HepG2 (cell line): Measurements from ENCODE around the gene UBASH3A.

Experiments
- EP300 ChIP-seq, 3 experiments: sonication (generic) in 1 of 3; formaldehyde crosslinking in 1 of 3; IDR thresholded peaks; 2 replicates each; pipeline versions ENCODE4 v1.5.1 to v1.6.1; 2011 to 2020; ENCODE audit warnings: low read depth in 2 of 3, low read length in 2 of 3, borderline replicate concordance in 1 of 3, improper control_type of control experiment in 1 of 3, mild to moderate bottlenecking in 1 of 3, missing genetic modification reagents in 1 of 3, moderate library complexity in 1 of 3
- KLF16 ChIP-seq, 2 experiments: sonication (generic) in 1 of 2; formaldehyde crosslinking in 1 of 2; IDR thresholded peaks; 2 replicates each; pipeline versions ENCODE4 v1.6.1 to v1.8.0; 2016 to 2023; ENCODE audit warnings: missing genetic modification reagents in 2 of 2, missing compliant biosample characterization in 1 of 2
- KMT2B ChIP-seq: IDR thresholded peaks from 2 replicates; pipeline ENCODE4 v1.6.1; 2016; ENCODE audit warnings: missing genetic modification reagents, missing compliant biosample characterization
- NFE2 ChIP-seq: sonication (generic); formaldehyde crosslinking; IDR thresholded peaks from 2 replicates; pipeline ENCODE4 v1.4.0; 2020; ENCODE audit warnings: missing genetic modification reagents
- NR2C2 ChIP-seq: sonication (generic); formaldehyde crosslinking; IDR thresholded peaks from 2 replicates; pipeline ENCODE4 v1.4.0; 2020; ENCODE audit warnings: missing genetic modification reagents, mild to moderate bottlenecking, moderate library complexity, borderline replicate concordance
- POLR2AphosphoS5 ChIP-seq: IDR thresholded peaks from 2 replicates; pipeline ENCODE4 v1.6.1; 2012; ENCODE audit warnings: low read depth, low read length
- SMYD3 ChIP-seq: sonication (generic); formaldehyde crosslinking; IDR thresholded peaks from 2 replicates; pipeline ENCODE4 v1.8.1; 2023; ENCODE audit warnings: mild to moderate bottlenecking, missing genetic modification reagents
- SRSF4 ChIP-seq: fragments of 200-400 bp; formaldehyde crosslinking; IDR thresholded peaks from one replicate; pipeline ENCODE4 v1.6.1; 2018; ENCODE audit warnings: mild to moderate bottlenecking, low read depth, low read length, moderate library complexity; ENCODE audit not compliant: poor library complexity, severe bottlenecking
- ZNF224 ChIP-seq: sonication (generic); formaldehyde crosslinking; IDR thresholded peaks from 2 replicates; pipeline ENCODE4 v1.5.0; 2020; ENCODE audit warnings: mild to moderate bottlenecking, missing genetic modification reagents
- ZNF274 ChIP-seq: sonication (generic); formaldehyde crosslinking; IDR thresholded peaks from 2 replicates; pipeline ENCODE4 v1.5.1; 2020; ENCODE audit warnings: mild to moderate bottlenecking, missing genetic modification reagents
- TF ChIP-seq, protein P1 (sequence below): sonication (generic); formaldehyde crosslinking; IDR thresholded peaks from 2 replicates; pipeline ENCODE4 v1.5.0; 2020; ENCODE audit warnings: mild to moderate bottlenecking, missing genetic modification reagents, moderate library complexity
- TF ChIP-seq, protein P2 (sequence below), 2 experiments: IDR thresholded peaks; 2 replicates each; pipeline ENCODE4 v1.6.1; 2011 to 2012; ENCODE audit warnings: low read length in 2 of 2, borderline replicate concordance in 1 of 2, low read depth in 1 of 2, mild to moderate bottlenecking in 1 of 2, moderate library complexity in 1 of 2
- TF ChIP-seq, protein P3 (sequence below): sonication (generic); formaldehyde crosslinking; IDR thresholded peaks from 2 replicates; pipeline ENCODE4 v1.9.0; 2022; ENCODE audit warnings: low read depth, missing genetic modification reagents

DNA sequence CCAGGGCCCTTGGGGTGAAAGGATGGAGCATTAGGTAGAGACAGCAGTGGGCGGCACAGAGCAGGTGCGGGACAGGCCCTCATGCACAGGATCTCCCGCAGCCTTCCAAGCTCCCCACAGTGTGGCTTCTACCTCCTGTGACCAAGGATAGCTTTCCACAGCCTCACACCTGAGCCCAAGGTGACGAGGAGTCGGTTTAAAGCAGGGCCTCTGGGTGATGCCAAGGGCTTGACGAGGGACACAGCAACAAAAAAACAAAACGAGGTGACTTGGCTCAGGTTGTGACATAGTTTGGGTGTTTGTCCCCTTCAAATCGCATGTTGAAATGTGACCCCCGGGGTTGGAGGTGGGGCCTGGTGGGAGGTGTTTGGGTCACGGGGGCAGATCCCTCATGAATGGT, 77.0 kb downstream of the UBASH3A start:
- TF ChIP-seq NFE2 (CRISPR knock-in tag) (no peak), SMYD3 (CRISPR knock-in tag) (no peak), KMT2B (CRISPR knock-in tag) (no peak), POLR2AphosphoS5 (no peak), EP300 (IDR thresholded peaks at IDR 0.05; ENCODE audit: low read depth in 2 of 2, low read length in 2 of 2) (no peak), EP300 (CRISPR knock-in tag; IDR thresholded peaks at IDR 0.05; ENCODE audit: borderline replicate concordance) (no peak), ZNF274 (no peak), ZNF224 (CRISPR knock-in tag) (no peak), SRSF4 (no peak), NR2C2 (no peak), KLF16 (CRISPR knock-in tag; IDR thresholded peaks at IDR 0.05) (no peak)
- TF ChIP-seq, protein P1, sequence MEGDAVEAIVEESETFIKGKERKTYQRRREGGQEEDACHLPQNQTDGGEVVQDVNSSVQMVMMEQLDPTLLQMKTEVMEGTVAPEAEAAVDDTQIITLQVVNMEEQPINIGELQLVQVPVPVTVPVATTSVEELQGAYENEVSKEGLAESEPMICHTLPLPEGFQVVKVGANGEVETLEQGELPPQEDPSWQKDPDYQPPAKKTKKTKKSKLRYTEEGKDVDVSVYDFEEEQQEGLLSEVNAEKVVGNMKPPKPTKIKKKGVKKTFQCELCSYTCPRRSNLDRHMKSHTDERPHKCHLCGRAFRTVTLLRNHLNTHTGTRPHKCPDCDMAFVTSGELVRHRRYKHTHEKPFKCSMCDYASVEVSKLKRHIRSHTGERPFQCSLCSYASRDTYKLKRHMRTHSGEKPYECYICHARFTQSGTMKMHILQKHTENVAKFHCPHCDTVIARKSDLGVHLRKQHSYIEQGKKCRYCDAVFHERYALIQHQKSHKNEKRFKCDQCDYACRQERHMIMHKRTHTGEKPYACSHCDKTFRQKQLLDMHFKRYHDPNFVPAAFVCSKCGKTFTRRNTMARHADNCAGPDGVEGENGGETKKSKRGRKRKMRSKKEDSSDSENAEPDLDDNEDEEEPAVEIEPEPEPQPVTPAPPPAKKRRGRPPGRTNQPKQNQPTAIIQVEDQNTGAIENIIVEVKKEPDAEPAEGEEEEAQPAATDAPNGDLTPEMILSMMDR (CRISPR knock-in tag) = no peak
- TF ChIP-seq, protein P2, sequence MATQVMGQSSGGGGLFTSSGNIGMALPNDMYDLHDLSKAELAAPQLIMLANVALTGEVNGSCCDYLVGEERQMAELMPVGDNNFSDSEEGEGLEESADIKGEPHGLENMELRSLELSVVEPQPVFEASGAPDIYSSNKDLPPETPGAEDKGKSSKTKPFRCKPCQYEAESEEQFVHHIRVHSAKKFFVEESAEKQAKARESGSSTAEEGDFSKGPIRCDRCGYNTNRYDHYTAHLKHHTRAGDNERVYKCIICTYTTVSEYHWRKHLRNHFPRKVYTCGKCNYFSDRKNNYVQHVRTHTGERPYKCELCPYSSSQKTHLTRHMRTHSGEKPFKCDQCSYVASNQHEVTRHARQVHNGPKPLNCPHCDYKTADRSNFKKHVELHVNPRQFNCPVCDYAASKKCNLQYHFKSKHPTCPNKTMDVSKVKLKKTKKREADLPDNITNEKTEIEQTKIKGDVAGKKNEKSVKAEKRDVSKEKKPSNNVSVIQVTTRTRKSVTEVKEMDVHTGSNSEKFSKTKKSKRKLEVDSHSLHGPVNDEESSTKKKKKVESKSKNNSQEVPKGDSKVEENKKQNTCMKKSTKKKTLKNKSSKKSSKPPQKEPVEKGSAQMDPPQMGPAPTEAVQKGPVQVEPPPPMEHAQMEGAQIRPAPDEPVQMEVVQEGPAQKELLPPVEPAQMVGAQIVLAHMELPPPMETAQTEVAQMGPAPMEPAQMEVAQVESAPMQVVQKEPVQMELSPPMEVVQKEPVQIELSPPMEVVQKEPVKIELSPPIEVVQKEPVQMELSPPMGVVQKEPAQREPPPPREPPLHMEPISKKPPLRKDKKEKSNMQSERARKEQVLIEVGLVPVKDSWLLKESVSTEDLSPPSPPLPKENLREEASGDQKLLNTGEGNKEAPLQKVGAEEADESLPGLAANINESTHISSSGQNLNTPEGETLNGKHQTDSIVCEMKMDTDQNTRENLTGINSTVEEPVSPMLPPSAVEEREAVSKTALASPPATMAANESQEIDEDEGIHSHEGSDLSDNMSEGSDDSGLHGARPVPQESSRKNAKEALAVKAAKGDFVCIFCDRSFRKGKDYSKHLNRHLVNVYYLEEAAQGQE (IDR thresholded peaks at IDR 0.05; ENCODE audit: borderline replicate concordance in 1 of 2, low read depth in 1 of 2, low read length in 2 of 2) = no peak
- TF ChIP-seq, protein P3, sequence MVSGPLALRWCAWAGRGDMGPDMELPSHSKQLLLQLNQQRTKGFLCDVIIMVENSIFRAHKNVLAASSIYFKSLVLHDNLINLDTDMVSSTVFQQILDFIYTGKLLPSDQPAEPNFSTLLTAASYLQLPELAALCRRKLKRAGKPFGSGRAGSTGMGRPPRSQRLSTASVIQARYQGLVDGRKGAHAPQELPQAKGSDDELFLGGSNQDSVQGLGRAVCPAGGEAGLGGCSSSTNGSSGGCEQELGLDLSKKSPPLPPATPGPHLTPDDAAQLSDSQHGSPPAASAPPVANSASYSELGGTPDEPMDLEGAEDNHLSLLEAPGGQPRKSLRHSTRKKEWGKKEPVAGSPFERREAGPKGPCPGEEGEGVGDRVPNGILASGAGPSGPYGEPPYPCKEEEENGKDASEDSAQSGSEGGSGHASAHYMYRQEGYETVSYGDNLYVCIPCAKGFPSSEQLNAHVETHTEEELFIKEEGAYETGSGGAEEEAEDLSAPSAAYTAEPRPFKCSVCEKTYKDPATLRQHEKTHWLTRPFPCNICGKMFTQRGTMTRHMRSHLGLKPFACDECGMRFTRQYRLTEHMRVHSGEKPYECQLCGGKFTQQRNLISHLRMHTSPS (CRISPR knock-in tag) = no peak
